Parathyroid adenoma (tissue), 2 donors: Measurements from ENCODE around the gene WDFY2.
A peak's percentile ranks its signal among the peaks of the same experiment; 100 is the strongest.

Experiments used
- H2AFZ ChIP-seq: fragments of 300-600 bp; sonication (generic); one replicate; pipeline ENCODE4 v1.7.0; 2017; ENCODE audit warnings: antibody characterized with exemption, mild to moderate bottlenecking
- H3K27ac ChIP-seq: fragments of 300-600 bp; sonication (generic); one replicate; pipeline ENCODE4 v1.7.0; 2017
- H3K27me3 ChIP-seq: fragments of 300-600 bp; sonication (generic); one replicate; pipeline ENCODE4 v1.7.0; 2017; ENCODE audit warnings: low read length; ENCODE audit not compliant: control insufficient read depth, insufficient read depth
- H3K36me3 ChIP-seq: fragments of 300-600 bp; sonication (generic); one replicate; pipeline ENCODE4 v1.7.0; 2017; ENCODE audit warnings: low read length; ENCODE audit not compliant: control insufficient read depth, insufficient read depth
- H3K4me1 ChIP-seq: fragments of 300-600 bp; sonication (generic); one replicate; pipeline ENCODE4 v1.7.0; 2017; ENCODE audit warnings: control low read depth
- H3K4me2 ChIP-seq: fragments of 300-600 bp; sonication (generic); one replicate; pipeline ENCODE4 v1.7.0; 2017; ENCODE audit warnings: low read length
- H3K4me3 ChIP-seq: fragments of 300-600 bp; sonication (generic); one replicate; pipeline ENCODE4 v1.7.0; 2017; ENCODE audit warnings: low read depth, low read length
- H3K79me2 ChIP-seq: fragments of 300-600 bp; sonication (generic); one replicate; pipeline ENCODE4 v1.7.0; 2017; ENCODE audit warnings: control low read depth
- H3K9ac ChIP-seq: fragments of 300-600 bp; sonication (generic); one replicate; pipeline ENCODE4 v1.7.0; 2017; ENCODE audit warnings: mild to moderate bottlenecking
- H3K9me3 ChIP-seq: fragments of 300-600 bp; sonication (generic); one replicate; pipeline ENCODE4 v1.7.0; 2017; ENCODE audit warnings: low read length; ENCODE audit not compliant: control insufficient read depth
- TF ChIP-seq, protein P1 (sequence below): fragments of 300-600 bp; sonication (generic); IDR thresholded peaks from one replicate; pipeline ENCODE4 v1.7.0; 2017; ENCODE audit warnings: antibody characterized with exemption, mild to moderate bottlenecking
- donor health status: primary hyperparathyroidism.

Gene WDFY2

DNA sequence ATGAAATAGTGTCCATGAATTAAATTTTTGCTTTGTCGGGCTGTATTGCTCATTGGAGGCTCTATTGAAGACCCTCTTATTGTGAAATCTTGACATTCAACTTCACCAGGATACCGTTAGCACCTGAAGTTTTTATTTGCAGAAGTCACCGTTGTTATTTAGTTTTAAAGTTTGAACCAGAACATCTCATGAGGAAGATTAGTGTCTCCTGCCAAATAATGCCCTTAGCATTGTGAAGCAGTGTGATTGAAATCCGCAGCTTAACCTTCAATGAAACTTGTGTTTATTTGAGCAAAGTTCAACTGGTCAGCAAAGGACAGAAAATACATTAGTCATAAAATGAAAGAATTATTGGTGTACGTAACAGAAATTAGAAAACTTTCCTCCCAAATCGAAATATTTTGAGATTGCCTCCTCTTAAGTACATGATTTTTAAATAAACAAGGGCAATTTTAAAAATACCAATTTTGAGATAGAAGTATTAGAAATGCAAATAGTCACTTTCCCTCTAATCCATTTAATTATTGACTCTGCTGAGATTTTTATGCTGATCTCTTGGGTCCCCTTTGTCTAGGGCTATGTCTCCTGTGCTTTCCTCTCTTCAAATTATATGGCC lies 84.4 kb downstream of the WDFY2 start:
- no peak overlapping the region for H3K9ac ChIP-seq
- H3K79me2 ChIP-seq, result peaks cover 11% of the 10 kb centered on the region
- H3K27ac ChIP-seq, result no peak overlapping the region
- H3K4me2 ChIP-seq, result no peak overlapping the region
- no peaks in the 10 kb centered on the region for H3K27me3 ChIP-seq
- no peaks in the 10 kb centered on the region for H3K36me3 ChIP-seq
- peaks cover 8% of the 10 kb centered on the region for H3K4me1 ChIP-seq
- H3K4me3 ChIP-seq, result no peak overlapping the region
- no peaks in the 10 kb centered on the region for H3K9me3 ChIP-seq
- TF ChIP-seq, protein P1, sequence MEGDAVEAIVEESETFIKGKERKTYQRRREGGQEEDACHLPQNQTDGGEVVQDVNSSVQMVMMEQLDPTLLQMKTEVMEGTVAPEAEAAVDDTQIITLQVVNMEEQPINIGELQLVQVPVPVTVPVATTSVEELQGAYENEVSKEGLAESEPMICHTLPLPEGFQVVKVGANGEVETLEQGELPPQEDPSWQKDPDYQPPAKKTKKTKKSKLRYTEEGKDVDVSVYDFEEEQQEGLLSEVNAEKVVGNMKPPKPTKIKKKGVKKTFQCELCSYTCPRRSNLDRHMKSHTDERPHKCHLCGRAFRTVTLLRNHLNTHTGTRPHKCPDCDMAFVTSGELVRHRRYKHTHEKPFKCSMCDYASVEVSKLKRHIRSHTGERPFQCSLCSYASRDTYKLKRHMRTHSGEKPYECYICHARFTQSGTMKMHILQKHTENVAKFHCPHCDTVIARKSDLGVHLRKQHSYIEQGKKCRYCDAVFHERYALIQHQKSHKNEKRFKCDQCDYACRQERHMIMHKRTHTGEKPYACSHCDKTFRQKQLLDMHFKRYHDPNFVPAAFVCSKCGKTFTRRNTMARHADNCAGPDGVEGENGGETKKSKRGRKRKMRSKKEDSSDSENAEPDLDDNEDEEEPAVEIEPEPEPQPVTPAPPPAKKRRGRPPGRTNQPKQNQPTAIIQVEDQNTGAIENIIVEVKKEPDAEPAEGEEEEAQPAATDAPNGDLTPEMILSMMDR, result no peak
- no peak overlapping the region for H2AFZ ChIP-seq

DNA sequence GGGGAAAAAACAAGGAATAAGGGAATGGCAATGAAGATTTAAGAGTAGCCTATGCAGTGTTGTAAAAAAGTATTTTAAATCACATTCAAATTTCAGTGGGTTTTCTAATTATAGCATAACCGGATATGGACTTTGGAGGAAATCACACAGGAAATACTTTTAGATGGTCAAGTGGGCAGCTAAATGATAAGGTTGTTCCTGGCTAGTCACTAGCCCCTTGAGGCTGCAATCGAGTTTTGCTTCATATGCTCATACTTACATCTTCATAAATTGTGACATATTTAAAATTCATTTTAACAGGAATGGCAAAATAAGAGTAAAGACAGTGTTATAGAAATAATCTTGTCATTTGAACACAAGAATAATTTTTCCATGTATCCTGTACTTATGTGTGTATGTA lies 88.9 kb downstream of the WDFY2 start:
- H3K79me2 ChIP-seq, result peaks cover 15% of the 10 kb centered on the region
- H3K27me3 ChIP-seq, result no peaks in the 10 kb centered on the region
- H3K9ac ChIP-seq, result no peak overlapping the region
- H3K36me3 ChIP-seq, result no peaks in the 10 kb centered on the region
- H3K4me1 ChIP-seq, result peaks cover 12% of the 10 kb centered on the region
- TF ChIP-seq, protein P1, result no peak
- H3K27ac ChIP-seq, result no peak overlapping the region
- no peaks in the 10 kb centered on the region for H3K9me3 ChIP-seq
- H3K4me3 ChIP-seq, result no peak overlapping the region
- no peak overlapping the region for H2AFZ ChIP-seq
- peak overlapping the region; percentile 3 for H3K4me2 ChIP-seq

DNA sequence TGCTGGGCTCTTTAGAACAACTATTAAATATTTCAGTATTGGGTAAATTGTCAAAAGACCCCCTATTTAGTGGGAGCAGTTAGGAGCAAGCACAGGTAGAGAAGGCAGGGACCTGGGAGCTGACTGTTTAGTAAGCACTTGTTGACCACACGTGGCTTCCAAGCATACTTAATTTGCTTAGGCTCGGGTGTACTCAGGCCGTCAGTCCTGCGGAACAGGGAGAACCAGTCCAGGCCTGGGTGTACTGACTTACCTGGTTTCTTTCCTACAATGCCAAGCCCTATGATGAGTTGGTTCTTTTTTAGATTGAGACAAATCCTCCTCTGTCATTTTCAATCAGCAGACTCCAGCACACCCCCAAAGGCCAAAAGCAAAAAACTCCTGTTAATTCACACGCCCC lies 90.0 kb downstream of the WDFY2 start:
- peak overlapping the region; percentile 37 for H3K4me2 ChIP-seq
- H3K27ac ChIP-seq, result no peak overlapping the region
- peaks cover 12% of the 10 kb centered on the region for H3K4me1 ChIP-seq
- H3K9me3 ChIP-seq, result no peaks in the 10 kb centered on the region
- H3K36me3 ChIP-seq, result no peaks in the 10 kb centered on the region
- no peak overlapping the region for H2AFZ ChIP-seq
- TF ChIP-seq, protein P1, result no peak
- H3K79me2 ChIP-seq, result peaks cover 17% of the 10 kb centered on the region
- H3K27me3 ChIP-seq, result no peaks in the 10 kb centered on the region
- H3K9ac ChIP-seq, result no peak overlapping the region
- peak overlapping the region; percentile 21 for H3K4me3 ChIP-seq

DNA sequence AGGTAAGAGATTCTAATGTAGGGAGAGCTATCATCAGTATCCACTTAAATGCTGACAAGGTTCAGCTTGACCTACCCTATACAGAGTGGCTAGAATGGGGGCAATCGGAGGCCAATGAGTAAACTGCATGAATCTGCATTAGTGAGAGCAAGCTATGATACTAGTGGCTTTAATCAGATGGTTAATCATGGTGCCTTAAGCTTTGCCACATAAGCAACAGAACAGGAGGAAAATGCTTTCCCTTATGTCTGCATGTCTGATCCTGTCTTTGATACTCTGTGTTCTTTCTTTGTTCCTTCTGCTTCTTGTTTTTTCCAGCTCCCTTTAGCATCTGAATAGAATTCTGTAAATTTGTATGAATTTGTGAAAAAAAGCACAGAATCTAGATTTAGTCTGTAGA lies 91.1 kb downstream of the WDFY2 start:
- peaks cover 21% of the 10 kb centered on the region for H3K79me2 ChIP-seq
- H3K9me3 ChIP-seq, result no peaks in the 10 kb centered on the region
- peaks cover 12% of the 10 kb centered on the region for H3K4me1 ChIP-seq
- no peak overlapping the region for H3K27ac ChIP-seq
- H3K27me3 ChIP-seq, result no peaks in the 10 kb centered on the region
- H3K9ac ChIP-seq, result no peak overlapping the region
- H3K4me3 ChIP-seq, result no peak overlapping the region
- no peak overlapping the region for H2AFZ ChIP-seq
- TF ChIP-seq, protein P1, result no peak
- no peak overlapping the region for H3K4me2 ChIP-seq
- no peaks in the 10 kb centered on the region for H3K36me3 ChIP-seq

DNA sequence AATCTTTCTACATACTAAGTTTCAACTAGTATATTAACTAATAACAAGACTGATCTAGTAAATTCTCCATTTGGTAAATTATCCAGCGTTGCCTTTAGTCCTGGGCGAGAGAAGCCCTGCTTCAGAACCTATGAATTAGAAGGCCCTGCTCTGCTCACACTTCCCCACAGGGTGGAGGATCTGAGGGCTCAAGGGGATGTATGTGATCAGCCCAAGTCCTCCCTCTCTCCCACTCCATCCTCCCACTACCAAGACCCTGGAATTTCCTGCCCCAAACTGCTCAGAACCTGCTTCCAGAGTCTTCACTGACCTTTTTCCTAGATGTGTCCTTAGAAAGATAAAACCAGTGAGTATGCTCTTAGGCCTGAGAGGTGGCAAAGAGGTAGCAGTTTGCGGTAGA lies 91.6 kb downstream of the WDFY2 start:
- Histone ChIP-seq H3K79me2 (peaks cover 21% of the 10 kb centered on the region), H2AFZ (no peak overlapping the region), H3K4me2 (no peak overlapping the region), H3K27me3 (no peaks in the 10 kb centered on the region), H3K9me3 (no peaks in the 10 kb centered on the region), H3K4me3 (no peak overlapping the region), H3K27ac (no peak overlapping the region), H3K9ac (no peak overlapping the region), H3K4me1 (peaks cover 12% of the 10 kb centered on the region), H3K36me3 (no peaks in the 10 kb centered on the region)
- TF ChIP-seq, protein P1, result no peak
